ENCODE measurements around the gene ZMIZ2. TPM values are rescaled to one million over a fixed set of nuclear protein-coding genes. Genes with fewer than 3 reads are reported as not detected.

Gene ZMIZ2
- total and polyA plus RNA-seq, 9 of the 15 experiments (the other 6 are each of a cell fraction or from before 2014, with no cell fraction given) = 0.13 to 40.3 (median 4.9) TPM

DNA sequence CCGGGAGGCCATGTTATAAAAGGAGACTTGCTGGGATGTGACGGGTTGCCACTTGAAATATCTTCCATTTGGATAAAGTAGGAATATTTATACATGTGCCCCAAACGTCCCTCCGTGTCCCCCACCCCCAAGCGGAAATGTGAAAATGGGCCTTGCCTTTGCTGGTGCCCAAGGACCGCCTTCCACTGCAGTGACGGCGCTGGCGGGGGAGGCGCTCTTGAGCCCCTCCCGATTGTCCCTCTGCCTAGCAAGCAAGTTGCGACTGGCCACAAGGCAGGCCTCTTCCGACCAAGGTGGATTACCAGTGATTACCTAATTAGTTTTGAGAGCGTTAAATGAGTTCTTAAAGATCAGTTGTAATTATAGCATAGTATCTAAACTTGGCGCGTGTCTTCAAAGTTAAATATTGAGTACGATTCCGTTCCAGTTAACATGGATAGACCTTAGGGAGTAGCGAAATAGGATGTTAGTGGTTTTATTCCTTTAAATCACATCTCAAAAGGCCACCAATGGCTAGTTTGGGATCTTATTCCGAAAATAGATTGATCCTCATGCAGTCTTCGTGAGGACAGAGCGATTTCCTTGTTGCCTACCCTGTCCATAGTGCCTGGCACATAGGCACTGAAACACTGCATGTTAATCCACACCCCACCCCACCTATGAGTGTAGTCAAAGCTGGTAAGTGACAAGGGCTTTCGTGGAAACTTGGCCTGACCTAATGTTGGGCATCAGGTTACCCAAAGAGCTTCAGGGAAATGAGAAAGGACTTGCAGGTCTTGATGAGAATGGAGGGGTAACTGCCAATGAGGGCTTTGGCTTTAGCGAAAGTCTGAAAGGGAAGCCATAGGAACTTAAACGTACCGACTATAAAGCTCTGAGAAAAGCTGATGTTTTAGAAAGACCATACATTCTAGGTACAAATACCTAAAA, 48.9 kb downstream of the ZMIZ2 start (continued):
- TF ChIP-seq, protein P1, sequence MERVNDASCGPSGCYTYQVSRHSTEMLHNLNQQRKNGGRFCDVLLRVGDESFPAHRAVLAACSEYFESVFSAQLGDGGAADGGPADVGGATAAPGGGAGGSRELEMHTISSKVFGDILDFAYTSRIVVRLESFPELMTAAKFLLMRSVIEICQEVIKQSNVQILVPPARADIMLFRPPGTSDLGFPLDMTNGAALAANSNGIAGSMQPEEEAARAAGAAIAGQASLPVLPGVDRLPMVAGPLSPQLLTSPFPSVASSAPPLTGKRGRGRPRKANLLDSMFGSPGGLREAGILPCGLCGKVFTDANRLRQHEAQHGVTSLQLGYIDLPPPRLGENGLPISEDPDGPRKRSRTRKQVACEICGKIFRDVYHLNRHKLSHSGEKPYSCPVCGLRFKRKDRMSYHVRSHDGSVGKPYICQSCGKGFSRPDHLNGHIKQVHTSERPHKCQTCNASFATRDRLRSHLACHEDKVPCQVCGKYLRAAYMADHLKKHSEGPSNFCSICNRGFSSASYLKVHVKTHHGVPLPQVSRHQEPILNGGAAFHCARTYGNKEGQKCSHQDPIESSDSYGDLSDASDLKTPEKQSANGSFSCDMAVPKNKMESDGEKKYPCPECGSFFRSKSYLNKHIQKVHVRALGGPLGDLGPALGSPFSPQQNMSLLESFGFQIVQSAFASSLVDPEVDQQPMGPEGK (CRISPR knock-in tag; IDR thresholded peaks at IDR 0.05; ENCODE audit: borderline replicate concordance) = no peak
- TF ChIP-seq SMAD3 (CRISPR knock-in tag; conservative IDR thresholded peaks at IDR 0.05) (no peak), ZNF830 (CRISPR knock-in tag; IDR thresholded peaks at IDR 0.05) (no peak), ZNF785 (CRISPR knock-in tag; IDR thresholded peaks at IDR 0.05) (no peak), ZKSCAN8 (CRISPR knock-in tag; IDR thresholded peaks at IDR 0.05) (no peak), NCOA2 (IDR thresholded peaks at IDR 0.05; ENCODE audit: partially characterized antibody in 2 of 2) (no peak), MEIS2 (IDR thresholded peaks at IDR 0.05; ENCODE audit: partially characterized antibody) (no peak), RAD51 (IDR thresholded peaks at IDR 0.05; ENCODE audit: borderline replicate concordance, low read depth) (no peak), KLF13 (tag; IDR thresholded peaks at IDR 0.05; ENCODE audit: borderline replicate concordance, low read depth) (no peak)
- TF ChIP-seq, protein P2, sequence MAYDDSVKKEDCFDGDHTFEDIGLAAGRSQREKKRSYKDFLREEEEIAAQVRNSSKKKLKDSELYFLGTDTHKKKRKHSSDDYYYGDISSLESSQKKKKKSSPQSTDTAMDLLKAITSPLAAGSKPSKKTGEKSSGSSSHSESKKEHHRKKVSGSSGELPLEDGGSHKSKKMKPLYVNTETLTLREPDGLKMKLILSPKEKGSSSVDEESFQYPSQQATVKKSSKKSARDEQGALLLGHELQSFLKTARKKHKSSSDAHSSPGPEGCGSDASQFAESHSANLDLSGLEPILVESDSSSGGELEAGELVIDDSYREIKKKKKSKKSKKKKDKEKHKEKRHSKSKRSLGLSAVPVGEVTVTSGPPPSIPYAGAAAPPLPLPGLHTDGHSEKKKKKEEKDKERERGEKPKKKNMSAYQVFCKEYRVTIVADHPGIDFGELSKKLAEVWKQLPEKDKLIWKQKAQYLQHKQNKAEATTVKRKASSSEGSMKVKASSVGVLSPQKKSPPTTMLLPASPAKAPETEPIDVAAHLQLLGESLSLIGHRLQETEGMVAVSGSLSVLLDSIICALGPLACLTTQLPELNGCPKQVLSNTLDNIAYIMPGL (CRISPR knock-in tag; IDR thresholded peaks at IDR 0.05) = no peak
- TF ChIP-seq, protein P3, sequence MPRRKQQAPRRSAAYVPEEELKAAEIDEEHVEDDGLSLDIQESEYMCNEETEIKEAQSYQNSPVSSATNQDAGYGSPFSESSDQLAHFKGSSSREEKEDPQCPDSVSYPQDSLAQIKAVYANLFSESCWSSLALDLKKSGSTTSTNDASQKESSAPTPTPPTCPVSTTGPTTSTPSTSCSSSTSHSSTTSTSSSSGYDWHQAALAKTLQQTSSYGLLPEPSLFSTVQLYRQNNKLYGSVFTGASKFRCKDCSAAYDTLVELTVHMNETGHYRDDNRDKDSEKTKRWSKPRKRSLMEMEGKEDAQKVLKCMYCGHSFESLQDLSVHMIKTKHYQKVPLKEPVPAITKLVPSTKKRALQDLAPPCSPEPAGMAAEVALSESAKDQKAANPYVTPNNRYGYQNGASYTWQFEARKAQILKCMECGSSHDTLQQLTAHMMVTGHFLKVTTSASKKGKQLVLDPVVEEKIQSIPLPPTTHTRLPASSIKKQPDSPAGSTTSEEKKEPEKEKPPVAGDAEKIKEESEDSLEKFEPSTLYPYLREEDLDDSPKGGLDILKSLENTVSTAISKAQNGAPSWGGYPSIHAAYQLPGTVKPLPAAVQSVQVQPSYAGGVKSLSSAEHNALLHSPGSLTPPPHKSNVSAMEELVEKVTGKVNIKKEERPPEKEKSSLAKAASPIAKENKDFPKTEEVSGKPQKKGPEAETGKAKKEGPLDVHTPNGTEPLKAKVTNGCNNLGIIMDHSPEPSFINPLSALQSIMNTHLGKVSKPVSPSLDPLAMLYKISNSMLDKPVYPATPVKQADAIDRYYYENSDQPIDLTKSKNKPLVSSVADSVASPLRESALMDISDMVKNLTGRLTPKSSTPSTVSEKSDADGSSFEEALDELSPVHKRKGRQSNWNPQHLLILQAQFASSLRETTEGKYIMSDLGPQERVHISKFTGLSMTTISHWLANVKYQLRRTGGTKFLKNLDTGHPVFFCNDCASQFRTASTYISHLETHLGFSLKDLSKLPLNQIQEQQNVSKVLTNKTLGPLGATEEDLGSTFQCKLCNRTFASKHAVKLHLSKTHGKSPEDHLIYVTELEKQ (CRISPR knock-in tag; IDR thresholded peaks at IDR 0.05) = no peak
- TF ChIP-seq, protein P4, sequence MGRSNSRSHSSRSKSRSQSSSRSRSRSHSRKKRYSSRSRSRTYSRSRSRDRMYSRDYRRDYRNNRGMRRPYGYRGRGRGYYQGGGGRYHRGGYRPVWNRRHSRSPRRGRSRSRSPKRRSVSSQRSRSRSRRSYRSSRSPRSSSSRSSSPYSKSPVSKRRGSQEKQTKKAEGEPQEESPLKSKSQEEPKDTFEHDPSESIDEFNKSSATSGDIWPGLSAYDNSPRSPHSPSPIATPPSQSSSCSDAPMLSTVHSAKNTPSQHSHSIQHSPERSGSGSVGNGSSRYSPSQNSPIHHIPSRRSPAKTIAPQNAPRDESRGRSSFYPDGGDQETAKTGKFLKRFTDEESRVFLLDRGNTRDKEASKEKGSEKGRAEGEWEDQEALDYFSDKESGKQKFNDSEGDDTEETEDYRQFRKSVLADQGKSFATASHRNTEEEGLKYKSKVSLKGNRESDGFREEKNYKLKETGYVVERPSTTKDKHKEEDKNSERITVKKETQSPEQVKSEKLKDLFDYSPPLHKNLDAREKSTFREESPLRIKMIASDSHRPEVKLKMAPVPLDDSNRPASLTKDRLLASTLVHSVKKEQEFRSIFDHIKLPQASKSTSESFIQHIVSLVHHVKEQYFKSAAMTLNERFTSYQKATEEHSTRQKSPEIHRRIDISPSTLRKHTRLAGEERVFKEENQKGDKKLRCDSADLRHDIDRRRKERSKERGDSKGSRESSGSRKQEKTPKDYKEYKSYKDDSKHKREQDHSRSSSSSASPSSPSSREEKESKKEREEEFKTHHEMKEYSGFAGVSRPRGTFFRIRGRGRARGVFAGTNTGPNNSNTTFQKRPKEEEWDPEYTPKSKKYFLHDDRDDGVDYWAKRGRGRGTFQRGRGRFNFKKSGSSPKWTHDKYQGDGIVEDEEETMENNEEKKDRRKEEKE (IDR thresholded peaks at IDR 0.05; ENCODE audit: borderline replicate concordance in 1 of 2, control insufficient read depth in 1 of 2, low read depth in 2 of 2, low read length in 1 of 2) = no peak
- TF ChIP-seq, protein P5, sequence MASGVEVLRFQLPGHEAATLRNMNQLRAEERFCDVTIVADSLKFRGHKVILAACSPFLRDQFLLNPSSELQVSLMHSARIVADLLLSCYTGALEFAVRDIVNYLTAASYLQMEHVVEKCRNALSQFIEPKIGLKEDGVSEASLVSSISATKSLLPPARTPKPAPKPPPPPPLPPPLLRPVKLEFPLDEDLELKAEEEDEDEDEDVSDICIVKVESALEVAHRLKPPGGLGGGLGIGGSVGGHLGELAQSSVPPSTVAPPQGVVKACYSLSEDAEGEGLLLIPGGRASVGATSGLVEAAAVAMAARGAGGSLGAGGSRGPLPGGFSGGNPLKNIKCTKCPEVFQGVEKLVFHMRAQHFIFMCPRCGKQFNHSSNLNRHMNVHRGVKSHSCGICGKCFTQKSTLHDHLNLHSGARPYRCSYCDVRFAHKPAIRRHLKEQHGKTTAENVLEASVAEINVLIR (CRISPR knock-in tag; IDR thresholded peaks at IDR 0.05) = 0 out of 2 replicates have a peak, but pooled peaks have one; percentile 18
